Neutrophil (primary cell): Measurements from ENCODE around the gene OAT.

Experiments used
- H3K27ac ChIP-seq: fragments of 200-600 bp; sonication (generic); 2 replicates; pipeline ENCODE4 v1.5.1; 2016; ENCODE audit warnings: mild to moderate bottlenecking, moderate library complexity
- H3K27me3 ChIP-seq: fragments of 200-600 bp; sonication (generic); 2 replicates; pipeline ENCODE4 v1.6.0; 2016; ENCODE audit warnings: mild to moderate bottlenecking
- H3K36me3 ChIP-seq: fragments of 200-600 bp; sonication (generic); 2 replicates; pipeline ENCODE4 v1.5.1; 2017
- H3K4me1 ChIP-seq, 2 experiments: fragments of 200-600 bp in 1 of 2; sonication (generic) in 1 of 2; 1 replicate in 1 of 2; 2 replicates in 1 of 2; pipeline versions ENCODE4 v1.5.1 to v1.6.1; 2013 to 2016; ENCODE audit warnings: low read depth in 1 of 2, low read length in 1 of 2, mild to moderate bottlenecking in 1 of 2, moderate library complexity in 1 of 2; ENCODE audit not compliant: control insufficient read depth in 1 of 2, insufficient read depth in 1 of 2
- H3K4me3 ChIP-seq, 2 experiments: fragments of 200-600 bp in 1 of 2; sonication (generic) in 1 of 2; 1 replicate in 1 of 2; 2 replicates in 1 of 2; pipeline ENCODE4 v1.5.1; 2013 to 2016; ENCODE audit warnings: low read depth in 1 of 2, low read length in 1 of 2, mild to moderate bottlenecking in 1 of 2, moderate library complexity in 1 of 2
- H3K9me3 ChIP-seq: fragments of 200-600 bp; sonication (generic); 2 replicates; pipeline ENCODE4 v1.5.1; 2016
- TF ChIP-seq, protein P1 (sequence below): fragments of 200-600 bp; sonication (generic); IDR thresholded peaks from 2 replicates; pipeline ENCODE4 v1.5.1; 2016; ENCODE audit warnings: antibody characterized with exemption

Gene OAT

DNA sequence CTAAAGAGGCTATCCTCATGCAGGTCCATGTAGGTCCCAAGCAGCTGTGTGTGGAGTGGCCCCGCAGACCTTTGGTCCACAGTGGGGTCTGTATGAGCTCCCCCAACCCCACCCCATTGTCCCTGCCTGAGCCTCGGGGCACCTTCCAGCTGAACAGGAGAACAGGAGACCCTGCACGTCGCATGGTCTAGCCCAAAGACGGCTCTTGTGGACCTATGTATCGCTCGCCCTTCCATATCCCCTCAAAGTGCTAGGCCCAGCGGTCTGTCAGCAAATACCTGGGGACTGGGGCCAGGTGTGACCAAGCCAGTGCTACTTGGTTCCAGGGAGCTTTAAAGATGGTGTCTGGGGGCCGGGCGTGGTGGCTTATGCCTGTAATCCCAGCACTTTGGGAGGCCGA, 43.0 kb downstream of the OAT start:
- no peaks in the 10 kb centered on the region for H3K9me3 ChIP-seq
- H3K4me1 ChIP-seq = no peaks in the 10 kb centered on the region
- TF ChIP-seq, protein P1, sequence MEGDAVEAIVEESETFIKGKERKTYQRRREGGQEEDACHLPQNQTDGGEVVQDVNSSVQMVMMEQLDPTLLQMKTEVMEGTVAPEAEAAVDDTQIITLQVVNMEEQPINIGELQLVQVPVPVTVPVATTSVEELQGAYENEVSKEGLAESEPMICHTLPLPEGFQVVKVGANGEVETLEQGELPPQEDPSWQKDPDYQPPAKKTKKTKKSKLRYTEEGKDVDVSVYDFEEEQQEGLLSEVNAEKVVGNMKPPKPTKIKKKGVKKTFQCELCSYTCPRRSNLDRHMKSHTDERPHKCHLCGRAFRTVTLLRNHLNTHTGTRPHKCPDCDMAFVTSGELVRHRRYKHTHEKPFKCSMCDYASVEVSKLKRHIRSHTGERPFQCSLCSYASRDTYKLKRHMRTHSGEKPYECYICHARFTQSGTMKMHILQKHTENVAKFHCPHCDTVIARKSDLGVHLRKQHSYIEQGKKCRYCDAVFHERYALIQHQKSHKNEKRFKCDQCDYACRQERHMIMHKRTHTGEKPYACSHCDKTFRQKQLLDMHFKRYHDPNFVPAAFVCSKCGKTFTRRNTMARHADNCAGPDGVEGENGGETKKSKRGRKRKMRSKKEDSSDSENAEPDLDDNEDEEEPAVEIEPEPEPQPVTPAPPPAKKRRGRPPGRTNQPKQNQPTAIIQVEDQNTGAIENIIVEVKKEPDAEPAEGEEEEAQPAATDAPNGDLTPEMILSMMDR = no peak
- no peak overlapping the region for H3K27ac ChIP-seq
- H3K4me3 ChIP-seq = no peak overlapping the region
- peaks cover 56% of the 10 kb centered on the region for H3K27me3 ChIP-seq
- no peaks in the 10 kb centered on the region for H3K36me3 ChIP-seq

DNA sequence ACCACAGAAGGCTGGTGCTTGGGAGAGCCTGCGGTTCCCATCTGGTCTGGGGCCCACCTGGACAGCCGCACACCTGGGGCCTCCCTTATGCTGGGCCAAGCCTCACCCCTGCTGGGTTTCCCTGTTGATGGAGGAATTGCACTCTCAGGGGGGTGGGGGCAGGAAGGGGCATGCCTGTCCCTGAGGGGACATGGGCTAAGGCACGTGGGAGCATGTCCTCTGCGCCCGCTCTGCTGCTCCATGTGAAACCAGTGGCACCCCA, 43.4 kb downstream of the OAT start:
- H3K27ac ChIP-seq = no peak overlapping the region
- TF ChIP-seq, protein P1 = no peak
- H3K36me3 ChIP-seq = no peaks in the 10 kb centered on the region
- no peak overlapping the region for H3K4me3 ChIP-seq
- H3K9me3 ChIP-seq = no peaks in the 10 kb centered on the region
- peaks cover 56% of the 10 kb centered on the region for H3K27me3 ChIP-seq
- no peaks in the 10 kb centered on the region for H3K4me1 ChIP-seq

DNA sequence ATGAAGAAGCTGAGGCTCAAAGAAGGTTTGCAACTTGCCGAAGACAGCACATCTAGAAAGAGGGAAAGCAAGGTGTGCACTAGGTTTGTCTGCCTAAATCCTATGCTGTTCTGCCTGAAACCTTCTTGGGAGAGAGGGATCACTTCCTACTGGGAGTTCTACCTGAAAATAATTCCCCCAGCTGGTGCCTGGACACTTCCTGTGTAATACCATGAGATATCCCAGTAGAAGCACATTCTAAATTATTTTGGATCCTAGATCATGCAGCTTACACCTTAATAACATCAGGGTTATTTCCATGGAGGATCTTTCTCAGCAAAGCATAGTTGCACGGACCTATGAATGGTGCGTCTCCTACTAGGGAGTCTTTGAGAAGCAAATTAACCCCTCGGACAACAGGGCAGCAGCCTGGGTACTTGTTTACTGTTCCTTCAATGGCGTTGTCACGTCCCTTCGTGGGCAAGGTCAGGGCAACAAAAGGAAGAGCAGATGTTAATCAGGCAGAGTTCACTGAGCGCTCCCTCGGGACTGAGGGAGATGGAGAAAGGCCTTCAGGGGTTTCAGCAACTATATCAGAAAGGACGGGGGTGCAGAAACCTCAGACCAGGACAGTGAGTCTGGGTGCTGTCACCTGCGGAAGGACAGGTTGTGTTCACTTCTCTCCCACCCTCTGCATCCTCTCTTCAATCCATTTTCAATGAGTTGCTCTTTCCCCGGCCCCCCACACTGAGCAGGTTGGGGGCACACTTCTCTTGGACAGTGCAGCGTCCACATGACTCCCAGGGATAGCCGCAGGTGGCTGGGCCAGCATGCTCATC, 44.0 kb downstream of the OAT start:
- H3K4me3 ChIP-seq = no peak overlapping the region
- no peak overlapping the region for H3K27ac ChIP-seq
- no peaks in the 10 kb centered on the region for H3K36me3 ChIP-seq
- H3K4me1 ChIP-seq = no peaks in the 10 kb centered on the region
- H3K9me3 ChIP-seq = no peaks in the 10 kb centered on the region
- H3K27me3 ChIP-seq = peaks cover 55% of the 10 kb centered on the region
- TF ChIP-seq, protein P1 = no peak

DNA sequence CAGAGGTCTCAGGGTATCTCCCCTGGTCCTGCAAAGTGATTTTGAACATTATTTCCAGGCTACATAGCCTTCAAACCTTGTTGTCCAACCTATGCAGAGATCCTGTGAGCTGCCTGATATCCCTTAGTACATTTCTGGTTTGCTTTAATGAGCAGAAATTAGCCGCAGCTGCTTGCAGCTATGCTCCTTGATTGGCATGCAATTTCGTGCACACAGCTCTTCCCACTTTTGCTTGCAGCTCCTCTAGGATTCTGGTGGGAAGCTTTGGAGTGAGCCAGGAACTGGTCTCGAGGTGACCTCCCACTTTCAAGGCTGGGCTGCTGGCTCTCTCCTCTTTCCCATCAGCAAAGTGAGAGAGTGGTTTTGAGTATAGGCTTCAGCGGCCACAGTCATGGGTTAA, 45.8 kb downstream of the OAT start:
- Histone ChIP-seq H3K4me1 (no peaks in the 10 kb centered on the region), H3K9me3 (no peaks in the 10 kb centered on the region), H3K27me3 (peaks cover 37% of the 10 kb centered on the region), H3K27ac (no peak overlapping the region), H3K36me3 (no peaks in the 10 kb centered on the region), H3K4me3 (no peak overlapping the region)
- TF ChIP-seq, protein P1 = no peak

DNA sequence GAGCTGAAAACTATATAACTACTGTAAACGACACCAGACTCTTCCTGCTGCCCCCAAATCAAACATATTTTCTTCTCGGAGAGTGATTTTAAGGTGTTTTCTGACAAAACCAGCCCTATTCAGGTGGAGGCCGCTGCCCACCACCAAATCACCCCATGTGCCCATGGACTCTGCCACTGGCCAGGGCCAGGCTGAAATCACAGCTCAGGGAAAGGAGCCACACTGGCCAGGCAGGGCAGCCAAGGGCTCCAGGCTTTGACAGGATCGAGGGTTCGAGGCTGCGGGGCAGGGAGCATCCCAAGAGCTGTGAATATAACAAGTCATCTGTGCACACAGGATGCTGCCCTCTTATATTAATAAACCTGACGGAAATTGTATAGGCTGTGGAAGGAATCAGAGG, 48.3 kb downstream of the OAT start:
- Histone ChIP-seq H3K9me3 (no peaks in the 10 kb centered on the region), H3K36me3 (no peaks in the 10 kb centered on the region), H3K27ac (no peak overlapping the region), H3K4me1 (no peaks in the 10 kb centered on the region), H3K4me3 (no peak overlapping the region), H3K27me3 (peaks cover 45% of the 10 kb centered on the region)
- TF ChIP-seq, protein P1 = no peak
